Skin of body (tissue), 2 donors: ENCODE results near the gene SSBP2. TPM values are rescaled to one million over a fixed set of nuclear protein-coding genes. Genes with fewer than 3 reads are reported as not detected.
"Not testable (repeated sequence)": the region's sequence is repeated elsewhere in the genome, so short reads cannot be mapped to it uniquely, and the experiment has no call there.

Source experiments
- DNase-seq: peaks from one replicate; lab custom pipeline; 2025; lab: John Stamatoyannopoulos, UW
- total RNA-seq: library from RNA; depleted of rRNA; stranded (reverse); fragments of >200 nt; gene quantifications from one replicate; pipeline ENCODE4 v1.2.3, GENCODE V29; 2014

SSBP2 gene
- total RNA-seq, 1 donor from 2014 or later: 57.7 TPM

GRCh38 chr5:81435023-81435422, 315.9 kb downstream of the SSBP2 start:
- DNase-seq: no peak

- DNase-seq: no peak
Measured at GRCh38 chr5:81429985-81430384, 320.9 kb downstream of the SSBP2 start.

GRCh38 chr5:81429363-81429762, 321.5 kb downstream of the SSBP2 start:
- no peak for DNase-seq

- no peak for DNase-seq
Measured at GRCh38 chr5:81428861-81429260, 322.0 kb downstream of the SSBP2 start.

- DNase-seq: no peak
Measured at GRCh38 chr5:81428446-81428845, 322.5 kb downstream of the SSBP2 start.

GRCh38 chr5:81427566-81427965, 323.3 kb downstream of the SSBP2 start:
- no peak for DNase-seq

GRCh38 chr5:81426359-81427030, 324.4 kb downstream of the SSBP2 start:
- DNase-seq: no peak

GRCh38 chr5:81425569-81425968, 325.3 kb downstream of the SSBP2 start:
- peak; percentile 40 for DNase-seq

GRCh38 chr5:81424728-81425127, 326.2 kb downstream of the SSBP2 start:
- DNase-seq: no peak

GRCh38 chr5:81422671-81423070, 328.2 kb downstream of the SSBP2 start:
- peak; percentile 52 for DNase-seq

- no peak for DNase-seq
Measured at GRCh38 chr5:81420039-81420667, 330.7 kb downstream of the SSBP2 start.

- no peak for DNase-seq
Measured at GRCh38 chr5:81418606-81419005, 332.3 kb downstream of the SSBP2 start.

- DNase-seq: no peak
Measured at GRCh38 chr5:81417052-81417451, 333.8 kb downstream of the SSBP2 start.

GRCh38 chr5:81409896-81410295, 341.0 kb downstream of the SSBP2 start:
- DNase-seq: no peak

- DNase-seq: no peak
Measured at GRCh38 chr5:81409361-81409760, 341.5 kb downstream of the SSBP2 start.

- no peak for DNase-seq
Measured at GRCh38 chr5:81408496-81408895, 342.4 kb downstream of the SSBP2 start.

- not testable (repeated sequence) for DNase-seq
Measured at GRCh38 chr5:81407811-81408210, 343.1 kb downstream of the SSBP2 start.

- no peak for DNase-seq
Measured at GRCh38 chr5:81405126-81405891, 345.6 kb downstream of the SSBP2 start.

GRCh38 chr5:81402192-81402930, 348.5 kb downstream of the SSBP2 start:
- no peak for DNase-seq

- no peak for DNase-seq
Measured at GRCh38 chr5:81401266-81401665, 349.6 kb downstream of the SSBP2 start.

GRCh38 chr5:81400375-81400774, 350.5 kb downstream of the SSBP2 start:
- DNase-seq: no peak

- no peak for DNase-seq
Measured at GRCh38 chr5:81398741-81399140, 352.2 kb downstream of the SSBP2 start.
